ENCODE measurements around the gene ANKLE2. TPM values are rescaled to one million over a fixed set of nuclear protein-coding genes. Genes with fewer than 3 reads are reported as not detected.

ANKLE2 gene
- total RNA-seq, 4 donors from 2014 or later = 33.1 to 61.5 (median 49.9) TPM

GRCh38 chr12:132718644-132719043 is 43.0 kb downstream of the ANKLE2 start:
- TF ChIP-seq CTCF (IDR thresholded peaks at IDR 0.05) (no peak), POLR2AphosphoS5 (IDR thresholded peaks at IDR 0.05) (no peak), POLR2A (IDR thresholded peaks at IDR 0.05) (no peak), EP300 (IDR thresholded peaks at IDR 0.05) (no peak)
- H3K36me3 ChIP-seq = peaks cover 0 to 92% of the 10 kb centered on the region in 2 donors

DNA sequence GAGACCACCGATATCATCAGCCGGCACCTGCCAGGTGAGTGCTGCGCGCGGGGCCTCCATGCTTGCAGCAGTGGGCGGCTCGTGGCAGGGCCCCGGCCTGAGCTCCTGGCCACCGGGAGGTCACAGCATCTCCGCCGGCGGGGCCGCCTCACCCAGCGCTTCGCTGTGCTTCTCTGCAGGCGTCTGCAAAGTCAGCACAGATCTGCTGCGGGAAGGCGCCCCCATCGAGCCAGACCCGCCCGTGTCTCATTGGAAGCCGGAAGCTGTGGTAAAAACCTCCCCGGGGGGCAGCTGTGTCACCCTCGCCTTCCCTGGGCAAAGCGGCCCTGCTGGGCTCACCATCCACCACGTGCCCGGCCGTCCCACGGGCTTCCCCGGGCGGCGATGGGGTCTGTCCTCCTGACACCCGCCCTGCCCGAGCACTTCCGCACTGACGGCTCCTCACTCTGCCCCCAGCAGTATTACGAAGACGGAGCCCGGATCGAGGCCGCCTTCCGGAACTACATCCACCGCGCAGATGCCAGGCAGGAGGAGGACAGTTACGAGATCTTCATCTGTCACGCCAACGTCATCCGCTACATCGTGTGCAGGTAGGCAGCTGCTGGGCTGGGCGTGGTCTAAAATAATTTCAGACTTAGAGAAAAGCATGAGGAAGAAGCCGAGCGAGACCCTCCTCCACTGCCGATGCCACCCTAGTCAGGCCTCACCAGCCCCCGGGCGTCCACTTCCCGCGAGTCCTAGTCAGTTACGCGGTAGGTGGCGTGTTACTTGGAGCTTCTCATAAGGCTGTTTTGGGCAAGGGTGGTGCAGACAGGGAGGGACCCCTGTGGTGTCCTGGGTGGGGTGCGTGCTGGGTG is 43.9 kb downstream of the ANKLE2 start:
- TF ChIP-seq POLR2AphosphoS5 (IDR thresholded peaks at IDR 0.05) (no peak), EP300 (IDR thresholded peaks at IDR 0.05) (no peak), CTCF (IDR thresholded peaks at IDR 0.05) (no peak), POLR2A (IDR thresholded peaks at IDR 0.05) (no peak)
- no peak overlapping the region for H3K4me3 ChIP-seq
- no peaks in the 10 kb centered on the region for H3K9me3 ChIP-seq
- WGBS, 2 donors (ENCODE audit: low coverage in 1 of 2) = 98% methylated on average over 11 of the region's 61 CpGs; no CpG with 5 or more reads in 1 of the 2 donors
- H3K27me3 ChIP-seq = no peaks in the 10 kb centered on the region
- no peak overlapping the region for H3K27ac ChIP-seq
- no peak for ATAC-seq
- peaks cover 0 to 9% (median 0%) of the 10 kb centered on the region in 3 donors for H3K4me1 ChIP-seq
- peaks cover 0 to 83% of the 10 kb centered on the region in 2 donors for H3K36me3 ChIP-seq

More at GRCh38 chr12:132718644-132719043, 43.0 kb downstream of the ANKLE2 start:
- Histone ChIP-seq H3K9me3 (no peaks in the 10 kb centered on the region), H3K4me3 (no peak overlapping the region), H3K27ac (no peak overlapping the region), H3K27me3 (no peaks in the 10 kb centered on the region), H3K4me1 (no peaks in the 10 kb centered on the region)
- WGBS, 2 donors (ENCODE audit: low coverage in 1 of 2) = 72 to 83% methylated on average over 10 to 11 of the region's 21 CpGs
- ATAC-seq = no peak

DNA sequence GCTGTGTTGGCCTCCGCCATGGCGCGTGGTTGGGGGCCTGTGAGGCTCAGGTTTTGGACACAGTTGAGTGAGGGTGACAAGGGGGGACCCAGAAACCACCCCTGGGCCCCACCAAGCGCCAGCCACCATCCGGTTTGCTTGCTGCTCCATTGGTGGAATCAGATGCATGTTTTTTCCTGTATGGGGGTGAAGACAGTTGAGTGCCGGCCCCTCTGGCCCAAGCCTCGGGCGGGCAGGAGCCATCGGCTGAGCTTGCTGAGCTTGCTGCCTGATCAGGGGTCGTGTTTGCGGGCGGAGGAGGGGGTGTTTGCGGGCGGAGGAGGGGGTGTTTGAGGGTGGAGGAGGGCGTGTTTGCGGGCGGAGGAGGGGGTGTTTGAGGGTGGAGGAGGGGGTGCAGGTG is 44.6 kb downstream of the ANKLE2 start:
- H3K27me3 ChIP-seq = no peaks in the 10 kb centered on the region
- no peak for ATAC-seq
- peaks cover 0 to 16% (median 0%) of the 10 kb centered on the region in 3 donors for H3K4me1 ChIP-seq
- no peak overlapping the region for H3K4me3 ChIP-seq
- no peaks in the 10 kb centered on the region for H3K9me3 ChIP-seq
- H3K27ac ChIP-seq = no peak overlapping the region
- WGBS, 2 donors (ENCODE audit: low coverage in 1 of 2) = 100% methylated on average over 1 of the region's 17 CpGs; no CpG with 5 or more reads in 1 of the 2 donors
- H3K36me3 ChIP-seq = peaks cover 0 to 75% of the 10 kb centered on the region in 2 donors
- TF ChIP-seq POLR2AphosphoS5 (IDR thresholded peaks at IDR 0.05) (no peak), EP300 (IDR thresholded peaks at IDR 0.05) (no peak), CTCF (IDR thresholded peaks at IDR 0.05) (no peak), POLR2A (IDR thresholded peaks at IDR 0.05) (no peak)

- no peak for ATAC-seq
- Histone ChIP-seq H3K27me3 (no peaks in the 10 kb centered on the region), H3K4me3 (no peak overlapping the region), H3K9me3 (no peaks in the 10 kb centered on the region), H3K27ac (no peak overlapping the region), H3K36me3 (peaks cover 0 to 69% of the 10 kb centered on the region in 2 donors), H3K4me1 (peaks cover 0 to 23% (median 3%) of the 10 kb centered on the region in 3 donors)
- WGBS, 2 donors (ENCODE audit: low coverage in 1 of 2) = 100% methylated on average over 1 of the region's 11 CpGs
- TF ChIP-seq POLR2AphosphoS5 (IDR thresholded peaks at IDR 0.05) (no peak), CTCF (IDR thresholded peaks at IDR 0.05) (no peak), POLR2A (IDR thresholded peaks at IDR 0.05) (no peak), EP300 (IDR thresholded peaks at IDR 0.05) (no peak)
Measured at GRCh38 chr12:132716356-132716755, 45.3 kb downstream of the ANKLE2 start.
